A549 (cell line): ENCODE results near the gene CXorf66. TPM values are rescaled to one million over a fixed set of nuclear protein-coding genes. Genes with fewer than 3 reads are reported as not detected.

Source experiments
- ATAC-seq, 2 experiments: fragments of 200-7000 bp in 1 of 2; fragments of >200 bp in 1 of 2; cut with Nextera tagmentation in 1 of 2; cut with Tn5 transposase in 1 of 2; 3 replicates each; pipeline versions ENCODE4 v1.8.0 to v1.9.1; 2018 to 2020; ENCODE audit warnings: mild to moderate bottlenecking in 1 of 2, moderate library complexity in 1 of 2
- CTCF ChIA-PET: fragments of 300-600 bp; sonication (Branson Sonifier 250); formaldehyde crosslinking; extraction: SDS; loops from one replicate; lab custom pipeline; 2021; ENCODE audit warnings: antibody characterized with exemption, inconsistent platforms; lab: Yijun Ruan, JAX
- POLR2A ChIA-PET: fragments of 350-600 bp; formaldehyde crosslinking; extraction: SDS; loops from one replicate; lab custom pipeline; 2021; ENCODE audit warnings: antibody characterized with exemption, inconsistent platforms; lab: Yijun Ruan, JAX
- DNase-seq, 2 experiments: peaks; one replicate each; pipeline versions ENCODE4 v3.0.0 to v3.0.0-alpha.2; 2011 to 2016; ENCODE audit warnings: low read depth in 1 of 2, low spot score in 1 of 2
- FAIRE-seq: peaks from 2 replicates; lab custom pipeline; 2011; peaks lifted over from hg19 to GRCh38; lab: Jason Lieb, UNC
- H3K27ac ChIP-seq, 2 experiments: fragments of >200 bp; sonication (Bioruptor Twin); formaldehyde crosslinking; 3 replicates each; pipeline ENCODE4 v1.5.1; 2016 to 2017
- H3K4me1 ChIP-seq: fragments of >200 bp; sonication (Bioruptor Twin); formaldehyde crosslinking; 3 replicates; pipeline ENCODE4 v1.6.1; 2016
- H3K4me2 ChIP-seq: fragments of >200 bp; sonication (Bioruptor Twin); formaldehyde crosslinking; 3 replicates; pipeline ENCODE4 v1.6.1; 2016
- H3K4me3 ChIP-seq: fragments of >200 bp; sonication (Bioruptor Twin); formaldehyde crosslinking; 3 replicates; pipeline ENCODE4 v1.5.1; 2016
- H3K9me3 ChIP-seq: fragments of >200 bp; sonication (Bioruptor Twin); formaldehyde crosslinking; 3 replicates; pipeline ENCODE4 v1.6.1; 2016
- BCL3 ChIP-seq: fragments of >200 bp; sonication (Bioruptor Twin); formaldehyde crosslinking; IDR thresholded peaks from 3 replicates; pipeline ENCODE4 v1.6.1; 2016
- CEBPB ChIP-seq, 2 experiments: fragments of >200 bp in 1 of 2; sonication (Bioruptor Twin) in 1 of 2; formaldehyde crosslinking in 1 of 2; IDR thresholded peaks; 2 replicates each; pipeline ENCODE4 v1.6.1; 2012 to 2016
- CHD2 ChIP-seq: fragments of 150-350 bp; IDR thresholded peaks from 2 replicates; pipeline ENCODE4 v1.6.1; 2014; ENCODE audit warnings: low read length; ENCODE audit not compliant: partially characterized antibody
- FOSB ChIP-seq: fragments of 250-450 bp; sonication (Bioruptor Pico); IDR thresholded peaks from 2 replicates; pipeline ENCODE4 v1.5.0; 2020; ENCODE audit warnings: mild to moderate bottlenecking, moderate library complexity
- HOXB13 ChIP-seq: fragments of 250-450 bp; sonication (Bioruptor Pico); IDR thresholded peaks from 2 replicates; pipeline ENCODE4 v1.5.0; 2020; ENCODE audit warnings: low read depth, mild to moderate bottlenecking, moderate library complexity
- JUN ChIP-seq, 2 experiments: fragments of >200 bp; sonication (Bioruptor Twin); formaldehyde crosslinking; IDR thresholded peaks; 2 replicates in 1 of 2; 3 replicates in 1 of 2; pipeline ENCODE4 v1.6.1; 2016 to 2017
- KDM5A ChIP-seq: fragments of 200-600 bp; sonication (generic); IDR thresholded peaks from 2 replicates; pipeline ENCODE4 v1.6.1; 2016; ENCODE audit warnings: antibody characterized with exemption, mild to moderate bottlenecking
- MAFK ChIP-seq: fragments of 450-650 bp; IDR thresholded peaks from 2 replicates; pipeline ENCODE4 v1.6.1; 2014; ENCODE audit not compliant: partially characterized antibody
- MAX ChIP-seq: IDR thresholded peaks from 2 replicates; pipeline ENCODE4 v1.6.1; 2012
- MAZ ChIP-seq: fragments of 150-350 bp; IDR thresholded peaks from 2 replicates; pipeline ENCODE4 v1.6.1; 2014; ENCODE audit warnings: antibody characterized with exemption, low read depth, low read length, borderline replicate concordance
- MYC ChIP-seq: IDR thresholded peaks from 2 replicates; pipeline ENCODE4 v1.6.1; 2012; ENCODE audit warnings: mild to moderate bottlenecking, inconsistent platforms, low read length, improper control_type of control experiment, borderline replicate concordance
- NPAS2 ChIP-seq: fragments of 250-450 bp; sonication (Bioruptor Pico); IDR thresholded peaks from 2 replicates; pipeline ENCODE4 v1.8.0; 2022; ENCODE audit warnings: mild to moderate bottlenecking, moderate library complexity, borderline replicate concordance
- PBX3 ChIP-seq: IDR thresholded peaks from 2 replicates; pipeline ENCODE4 v1.6.1; 2012
- PHF8 ChIP-seq: fragments of 200-600 bp; sonication (generic); IDR thresholded peaks from 2 replicates; pipeline ENCODE4 v1.6.1; 2016; ENCODE audit warnings: low read depth, mild to moderate bottlenecking, antibody characterized with exemption, moderate library complexity, borderline replicate concordance
- POLR2A ChIP-seq: IDR thresholded peaks from 2 replicates; pipeline ENCODE4 v1.6.1; 2012; ENCODE audit warnings: mild to moderate bottlenecking, low read length
- RAD21 ChIP-seq, 2 experiments: fragments of >200 bp in 1 of 2; sonication (Bioruptor Twin) in 1 of 2; formaldehyde crosslinking in 1 of 2; IDR thresholded peaks in 1 of 2; conservative IDR thresholded peaks in 1 of 2; 2 replicates in 1 of 2; 3 replicates in 1 of 2; pipeline ENCODE4 v1.6.1; 2012 to 2018; ENCODE audit warnings: inconsistent platforms in 1 of 2
- RCOR1 ChIP-seq: fragments of 150-350 bp; IDR thresholded peaks from 2 replicates; pipeline ENCODE4 v1.6.1; 2014; ENCODE audit warnings: antibody characterized with exemption, low read length, low read depth
- WGBS: methylation state at CpG from one replicate; pipeline ENCODE4 v1.1.6; 2017; ENCODE audit errors: missing lambda C conversion rate; 5-methylcytosine and 5-hydroxymethylcytosine counted together
- polyA plus RNA-seq, 4 experiments: library from polyadenylated mRNA; depleted of rRNA in 3 of 4; stranded (reverse); fragments of >200 nt; fragmentation: RNase III in 1 of 4; extraction: RNeasy Plus Mini Kit Qiagen cat#74134 plus additional on column Dnase treatment in 1 of 4; gene quantifications; 2 replicates in 3 of 4; 3 replicates in 1 of 4; pipeline ENCODE4 v1.2.3, GENCODE V29; 2011 to 2017
- TF ChIP-seq, protein P1 (sequence below): IDR thresholded peaks from 2 replicates; pipeline ENCODE4 v1.6.1; 2012; ENCODE audit warnings: low read depth, borderline replicate concordance
- TF ChIP-seq, protein P2 (sequence below): fragments of >200 bp; sonication (Bioruptor Twin); formaldehyde crosslinking; IDR thresholded peaks from 3 replicates; pipeline ENCODE4 v1.5.1; 2016
- TF ChIP-seq, protein P3 (sequence below): fragments of 150-350 bp; IDR thresholded peaks from 2 replicates; pipeline ENCODE4 v1.6.1; 2014; ENCODE audit warnings: low read depth, mild to moderate bottlenecking, low read length

CXorf66 gene
- polyA plus RNA-seq, 2 of the 4 experiments (the other 2 are of a cell fraction), result not detected

DNA sequence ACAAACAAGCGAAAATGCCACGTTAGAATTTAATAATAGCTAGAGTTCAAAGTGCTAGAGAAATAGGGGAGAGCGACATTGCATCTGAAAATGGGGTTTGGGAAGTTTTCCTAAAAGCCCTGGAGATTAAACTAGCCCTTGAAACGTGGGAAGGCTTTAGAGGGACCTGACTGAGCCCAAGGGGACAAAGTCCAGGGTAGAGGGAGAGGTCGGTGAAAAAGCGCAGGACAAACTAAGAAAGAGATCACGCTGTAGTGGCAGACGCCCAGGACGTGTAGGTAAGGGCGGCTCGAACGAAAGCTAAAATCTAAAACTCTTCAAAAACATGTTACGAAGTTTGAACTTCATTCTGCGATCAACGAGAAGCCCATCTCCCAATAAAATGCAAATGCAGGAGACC is 31.4 kb downstream of the CXorf66 start:
- Histone ChIP-seq H3K4me2 (peak overlapping the region; percentile 93), H3K4me1 (no peaks in the 10 kb centered on the region), H3K9me3 (no peaks in the 10 kb centered on the region), H3K27ac (peak overlapping the region; percentile 88 to 99), H3K4me3 (peak overlapping the region; percentile 85)
- 17% methylated on average over 15 of the region's 15 CpGs for WGBS
- TF ChIP-seq NPAS2 (CRISPR knock-in tag) (no peak), RCOR1 (no peak), HOXB13 (CRISPR knock-in tag) (no peak), POLR2A (no peak)
- TF ChIP-seq, protein P1, sequence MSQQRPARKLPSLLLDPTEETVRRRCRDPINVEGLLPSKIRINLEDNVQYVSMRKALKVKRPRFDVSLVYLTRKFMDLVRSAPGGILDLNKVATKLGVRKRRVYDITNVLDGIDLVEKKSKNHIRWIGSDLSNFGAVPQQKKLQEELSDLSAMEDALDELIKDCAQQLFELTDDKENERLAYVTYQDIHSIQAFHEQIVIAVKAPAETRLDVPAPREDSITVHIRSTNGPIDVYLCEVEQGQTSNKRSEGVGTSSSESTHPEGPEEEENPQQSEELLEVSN, result no peak
- peak; percentile 7 to 13 for DNase-seq
- POLR2A ChIA-PET, result interaction anchor here (0.6 to 2.3 kb wide), 6 partner anchors 8 to 131 kb away, joined by 3 to 16 read pairs (median 3); no protein-coding TSS in a partner anchor
- CTCF ChIA-PET, result interaction anchor here (0.7 to 1.2 kb wide), 2 partner anchors 9 to 20 kb away, joined by 3 read pairs; no protein-coding TSS in a partner anchor
- peak; percentile 51 for FAIRE-seq
- no peak for ATAC-seq

- DNase-seq (peak; percentile 56 to 89), FAIRE-seq (peak; percentile 28), ATAC-seq (peak; percentile 83 to 89)
- H3K4me3 ChIP-seq, result peak within 1 kb of the TSS; percentile 85
- ChIA-PET CTCF (interaction anchor here (0.6 to 1.2 kb wide), 3 partner anchors 8 to 33 kb away, joined by 3 read pairs; no protein-coding TSS in a partner anchor), POLR2A (interaction anchor here (0.8 to 2.3 kb wide), 8 partner anchors 9 to 130 kb away, joined by 3 to 16 read pairs (median 3); no protein-coding TSS in a partner anchor)
- TF ChIP-seq, protein P1, result 0 out of 2 replicates have a peak, but pooled peaks have one; percentile 18
- TF ChIP-seq POLR2A (peak; percentile 89), PBX3 (0 out of 2 replicates have a peak, but pooled peaks have one; percentile 9), RAD21 (conservative IDR thresholded peaks at IDR 0.05 in 1 of 2, IDR thresholded peaks at IDR 0.05 in 1 of 2) (peak; percentile 25 to 53), CHD2 (peak; percentile 29), PHF8 (peak; percentile 79), JUN (IDR thresholded peaks at IDR 0.05) (peak; percentile 39 to 45; a peak in 3 of 5 replicates), MAZ (0 out of 2 replicates have a peak, but pooled peaks have one; percentile 48), MAFK (no peak), CEBPB (IDR thresholded peaks at IDR 0.05) (no peak), KDM5A (0 out of 2 replicates have a peak, but pooled peaks have one; percentile 31), FOSB (CRISPR knock-in tag) (no peak), BCL3 (peak; percentile 67; the same call in 2 of the 3 replicates), MAX (peak; percentile 57; the same call in 1 of the 2 replicates), MYC (peak; percentile 83; the same call in 1 of the 2 replicates)
- TF ChIP-seq, protein P2, sequence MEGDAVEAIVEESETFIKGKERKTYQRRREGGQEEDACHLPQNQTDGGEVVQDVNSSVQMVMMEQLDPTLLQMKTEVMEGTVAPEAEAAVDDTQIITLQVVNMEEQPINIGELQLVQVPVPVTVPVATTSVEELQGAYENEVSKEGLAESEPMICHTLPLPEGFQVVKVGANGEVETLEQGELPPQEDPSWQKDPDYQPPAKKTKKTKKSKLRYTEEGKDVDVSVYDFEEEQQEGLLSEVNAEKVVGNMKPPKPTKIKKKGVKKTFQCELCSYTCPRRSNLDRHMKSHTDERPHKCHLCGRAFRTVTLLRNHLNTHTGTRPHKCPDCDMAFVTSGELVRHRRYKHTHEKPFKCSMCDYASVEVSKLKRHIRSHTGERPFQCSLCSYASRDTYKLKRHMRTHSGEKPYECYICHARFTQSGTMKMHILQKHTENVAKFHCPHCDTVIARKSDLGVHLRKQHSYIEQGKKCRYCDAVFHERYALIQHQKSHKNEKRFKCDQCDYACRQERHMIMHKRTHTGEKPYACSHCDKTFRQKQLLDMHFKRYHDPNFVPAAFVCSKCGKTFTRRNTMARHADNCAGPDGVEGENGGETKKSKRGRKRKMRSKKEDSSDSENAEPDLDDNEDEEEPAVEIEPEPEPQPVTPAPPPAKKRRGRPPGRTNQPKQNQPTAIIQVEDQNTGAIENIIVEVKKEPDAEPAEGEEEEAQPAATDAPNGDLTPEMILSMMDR, result peak; percentile 8; the same call in 1 of the 3 replicates
- TF ChIP-seq, protein P3, sequence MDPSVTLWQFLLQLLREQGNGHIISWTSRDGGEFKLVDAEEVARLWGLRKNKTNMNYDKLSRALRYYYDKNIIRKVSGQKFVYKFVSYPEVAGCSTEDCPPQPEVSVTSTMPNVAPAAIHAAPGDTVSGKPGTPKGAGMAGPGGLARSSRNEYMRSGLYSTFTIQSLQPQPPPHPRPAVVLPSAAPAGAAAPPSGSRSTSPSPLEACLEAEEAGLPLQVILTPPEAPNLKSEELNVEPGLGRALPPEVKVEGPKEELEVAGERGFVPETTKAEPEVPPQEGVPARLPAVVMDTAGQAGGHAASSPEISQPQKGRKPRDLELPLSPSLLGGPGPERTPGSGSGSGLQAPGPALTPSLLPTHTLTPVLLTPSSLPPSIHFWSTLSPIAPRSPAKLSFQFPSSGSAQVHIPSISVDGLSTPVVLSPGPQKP, result no peak
- H3K27ac ChIP-seq, result peak within 1 kb of the TSS; percentile 88 to 99
- no peaks in the 10 kb centered on the region for H3K9me3 ChIP-seq
- peak within 1 kb of the TSS; percentile 93 for H3K4me2 ChIP-seq
- under 1% methylated on average over 41 of the region's 52 CpGs for WGBS
- no peaks in the 10 kb centered on the region for H3K4me1 ChIP-seq
Observed at GRCh38 chrX:139932901-139933796, 32.2 kb downstream of the CXorf66 start, which contains the start of gene ATP11C. ATP11C (minus strand) TSS chrX:139933053; CDS start chrX:139932042, 1,011 bp downstream.
